Measurements from ENCODE around the gene FZD2.

FZD2 gene

DNA sequence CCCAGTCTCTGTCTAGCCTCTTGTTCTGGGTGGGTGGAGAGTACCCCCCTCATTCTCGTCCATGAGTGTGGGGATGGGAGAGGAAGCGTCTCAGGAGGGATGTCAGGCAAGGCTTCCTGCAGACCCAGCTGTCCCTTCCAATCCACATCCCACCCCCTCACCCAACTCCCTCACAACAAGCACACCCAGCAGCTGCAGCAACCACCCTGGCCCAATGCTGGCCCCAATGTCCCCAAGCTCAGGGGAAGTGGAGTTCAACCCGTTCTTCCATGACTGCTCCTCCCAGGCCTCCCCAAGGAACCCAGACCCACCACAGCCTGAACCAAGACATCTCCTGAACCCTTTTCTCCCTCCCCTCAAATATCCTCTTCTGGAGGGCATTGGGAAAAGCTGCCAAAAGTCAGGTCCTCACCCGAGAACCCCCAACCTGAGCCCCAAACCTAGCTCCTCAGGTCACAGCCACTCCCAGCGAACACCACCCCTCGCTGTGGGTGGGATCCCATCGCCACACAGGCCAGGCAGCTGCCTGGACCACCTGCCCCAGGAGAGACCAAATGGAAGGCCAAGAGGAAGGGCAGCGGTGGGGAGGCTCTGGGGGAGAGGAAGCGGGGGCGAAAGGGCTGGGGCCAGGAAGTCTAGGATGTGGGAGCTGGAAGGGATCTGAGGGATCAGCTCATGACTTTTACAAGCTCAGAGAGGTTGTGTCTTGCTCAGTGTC is 47.6 kb downstream of the FZD2 start:
- peaks cover 5% of the 10 kb centered on the region for H3K27me3 Mint-ChIP-seq
- no peak overlapping the region for H3K27ac Mint-ChIP-seq
- no peak overlapping the region for H3K4me3 Mint-ChIP-seq
- no peaks in the 10 kb centered on the region for H3K4me1 Mint-ChIP-seq (ENCODE audit: low read depth)
- H3K36me3 Mint-ChIP-seq, result no peaks in the 10 kb centered on the region
- H3K9me3 Mint-ChIP-seq (ENCODE audit: low read depth), result no peaks in the 10 kb centered on the region

- peaks cover 5% of the 10 kb centered on the region for H3K27me3 Mint-ChIP-seq
- no peaks in the 10 kb centered on the region for H3K36me3 Mint-ChIP-seq
- H3K9me3 Mint-ChIP-seq (ENCODE audit: low read depth), result no peaks in the 10 kb centered on the region
- H3K27ac Mint-ChIP-seq, result no peak overlapping the region
- H3K4me3 Mint-ChIP-seq, result no peak overlapping the region
- no peaks in the 10 kb centered on the region for H3K4me1 Mint-ChIP-seq (ENCODE audit: low read depth)
Measured at GRCh38 chr17:44606658-44607057, 49.4 kb downstream of the FZD2 start.

DNA sequence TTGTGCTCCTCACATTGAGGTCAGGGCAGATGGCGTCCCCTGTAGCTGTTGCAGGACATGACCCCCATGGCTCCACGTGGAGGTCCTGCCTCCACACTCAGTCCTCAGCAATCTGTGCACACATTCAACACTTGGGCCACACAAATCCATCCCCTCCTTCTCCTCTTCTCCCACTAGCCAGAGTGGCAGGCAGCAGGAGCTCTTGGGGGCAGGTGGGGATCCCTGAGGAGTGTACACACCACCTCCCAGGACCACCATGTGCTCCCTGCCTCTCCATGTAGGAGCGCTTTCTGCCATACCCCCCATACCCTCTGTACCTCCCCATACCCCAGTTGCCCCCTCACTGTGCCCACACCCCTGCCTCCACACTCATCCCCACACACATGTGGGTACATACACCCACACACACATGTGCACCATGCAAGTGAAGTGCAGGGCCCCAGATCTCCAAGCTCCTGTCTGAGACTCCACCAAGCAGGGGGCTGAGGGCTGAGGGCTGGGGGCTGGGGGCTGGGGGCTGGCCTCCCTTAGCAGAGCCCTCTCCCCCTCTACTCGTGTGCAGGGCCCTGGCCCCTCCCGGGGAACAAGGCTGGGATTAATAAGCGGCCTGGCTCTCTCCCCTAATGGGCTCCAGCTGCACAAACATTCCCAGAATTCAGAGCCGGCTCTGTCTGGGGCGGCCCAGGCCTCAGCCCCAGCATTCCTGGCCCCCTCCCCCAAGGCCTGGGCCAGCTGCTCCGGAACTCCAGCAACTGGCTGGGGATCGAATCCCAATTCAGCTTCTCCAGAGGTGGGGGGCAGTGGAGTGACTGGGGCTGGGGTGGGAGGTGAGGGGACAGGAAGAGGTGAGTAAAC is 50.8 kb downstream of the FZD2 start:
- H3K27me3 Mint-ChIP-seq, result peaks cover 2% of the 10 kb centered on the region
- no peak overlapping the region for H3K27ac Mint-ChIP-seq
- no peaks in the 10 kb centered on the region for H3K9me3 Mint-ChIP-seq (ENCODE audit: low read depth)
- H3K4me1 Mint-ChIP-seq (ENCODE audit: low read depth), result no peaks in the 10 kb centered on the region
- no peaks in the 10 kb centered on the region for H3K36me3 Mint-ChIP-seq
- no peak overlapping the region for H3K4me3 Mint-ChIP-seq

DNA sequence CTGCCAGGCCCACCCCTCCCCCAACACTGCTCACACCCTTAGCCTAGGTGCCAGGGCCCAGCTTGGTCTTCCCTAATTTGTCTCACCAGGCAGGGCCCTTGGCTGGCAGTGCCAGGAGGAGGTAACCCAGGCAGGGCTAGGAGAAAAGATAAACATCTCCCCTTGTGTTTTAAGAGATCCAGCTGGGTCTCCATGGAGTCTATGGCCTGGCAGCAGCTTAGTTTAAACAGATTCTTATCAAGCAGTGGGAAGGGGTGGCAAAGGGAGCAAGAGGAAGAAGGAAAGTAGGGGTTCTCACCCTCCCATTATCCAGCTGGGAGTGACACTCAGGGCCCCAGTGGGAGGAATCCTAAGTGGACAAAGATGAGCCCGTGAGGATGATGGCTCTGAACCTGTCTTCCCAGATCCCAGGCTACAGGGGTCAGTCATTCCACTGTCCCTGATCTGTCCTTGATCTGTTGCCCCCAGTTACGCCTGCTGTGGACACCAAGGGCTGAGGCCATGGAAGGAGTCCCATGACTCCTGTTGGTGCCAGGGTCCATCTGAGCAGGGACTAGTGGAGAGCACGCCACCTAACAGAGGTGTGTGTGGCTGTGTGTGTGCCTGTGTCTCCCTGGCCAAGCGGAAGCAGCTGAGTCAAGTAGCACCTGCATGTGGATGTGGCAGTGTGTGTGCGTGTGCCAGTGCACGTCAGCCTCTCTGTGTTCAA is 51.6 kb downstream of the FZD2 start:
- no peaks in the 10 kb centered on the region for H3K36me3 Mint-ChIP-seq
- no peaks in the 10 kb centered on the region for H3K9me3 Mint-ChIP-seq (ENCODE audit: low read depth)
- H3K4me3 Mint-ChIP-seq, result no peak overlapping the region
- H3K27ac Mint-ChIP-seq, result no peak overlapping the region
- H3K27me3 Mint-ChIP-seq, result peaks cover 2% of the 10 kb centered on the region
- no peaks in the 10 kb centered on the region for H3K4me1 Mint-ChIP-seq (ENCODE audit: low read depth)

GRCh38 chr17:44610331-44610730 is 53.0 kb downstream of the FZD2 start:
- no peak overlapping the region for H3K4me3 Mint-ChIP-seq
- no peaks in the 10 kb centered on the region for H3K4me1 Mint-ChIP-seq (ENCODE audit: low read depth)
- H3K27me3 Mint-ChIP-seq, result peaks cover 2% of the 10 kb centered on the region
- H3K9me3 Mint-ChIP-seq (ENCODE audit: low read depth), result no peaks in the 10 kb centered on the region
- H3K36me3 Mint-ChIP-seq, result no peaks in the 10 kb centered on the region
- no peak overlapping the region for H3K27ac Mint-ChIP-seq

Data from activated naive CD8-positive, alpha-beta T cell (primary cell).